ENCODE measurements around the gene C4orf50.

- TF ChIP-seq CTCF (IDR thresholded peaks at IDR 0.05), result no peak
- no peak for TF ChIP-seq EZH2 (IDR thresholded peaks at IDR 0.05; ENCODE audit: borderline replicate concordance, insufficient read depth, low read depth, low read length, poor library complexity, severe bottlenecking)
Observed at GRCh38 chr4:5967783-5968182, 50.4 kb downstream of the C4orf50 start.
